Keratinocyte (primary cell): ENCODE results near the gene LELP1. TPM values are rescaled to one million over a fixed set of nuclear protein-coding genes. Genes with fewer than 3 reads are reported as not detected.

ENCODE experiments used
- DNase-seq: peaks from one replicate; pipeline ENCODE4 v3.0.0-alpha.2; 2011; ENCODE audit warnings: low read depth, missing footprints, low spot score
- FAIRE-seq: peaks from 2 replicates; lab custom pipeline; 2011; peaks lifted over from hg19 to GRCh38; lab: Jason Lieb, UNC
- H2AFZ ChIP-seq: 2 replicates; pipeline ENCODE4 v1.6.0; 2012; ENCODE audit warnings: low read length, control low read depth, inconsistent platforms; ENCODE audit not compliant: control insufficient read depth
- H3K27ac ChIP-seq: 2 replicates; pipeline ENCODE4 v1.5.1; 2011; ENCODE audit warnings: low read length; ENCODE audit not compliant: control insufficient read depth, insufficient read depth
- H3K27me3 ChIP-seq: 3 replicates; pipeline ENCODE4 v1.6.0; 2011; ENCODE audit warnings: low read length; ENCODE audit not compliant: control insufficient read depth, insufficient read depth; ENCODE audit errors: extremely low read depth
- H3K36me3 ChIP-seq, 2 experiments: 2 replicates in 1 of 2; 3 replicates in 1 of 2; pipeline ENCODE4 v1.5.1; 2011; ENCODE audit warnings: low read length in 2 of 2, mild to moderate bottlenecking in 1 of 2; ENCODE audit not compliant: control insufficient read depth in 2 of 2, insufficient read depth in 2 of 2; ENCODE audit errors: extremely low read depth in 1 of 2
- H3K4me1 ChIP-seq: 3 replicates; pipeline ENCODE4 v1.5.1; 2011; ENCODE audit warnings: low read length; ENCODE audit not compliant: control insufficient read depth, insufficient read depth; ENCODE audit errors: extremely low read depth
- H3K4me2 ChIP-seq: 3 replicates; pipeline ENCODE4 v1.6.0; 2011; ENCODE audit warnings: low read depth, low read length; ENCODE audit not compliant: control insufficient read depth, insufficient read depth; ENCODE audit errors: extremely low read depth
- H3K4me3 ChIP-seq, 3 experiments: fragments of 200-600 bp in 1 of 3; sonication (generic) in 1 of 3; 2 replicates in 2 of 3; 3 replicates in 1 of 3; pipeline ENCODE4 v1.5.1; 2011 to 2016; ENCODE audit warnings: low read length in 3 of 3, mild to moderate bottlenecking in 3 of 3, control low read depth in 2 of 3, inconsistent platforms in 1 of 3, low read depth in 1 of 3, mixed read lengths in 1 of 3, mixed run types in 1 of 3, moderate library complexity in 1 of 3; ENCODE audit not compliant: control insufficient read depth in 2 of 3, insufficient read depth in 2 of 3; ENCODE audit errors: extremely low read depth in 1 of 3
- H3K79me2 ChIP-seq: 2 replicates; pipeline ENCODE4 v1.6.0; 2012; ENCODE audit warnings: low read length; ENCODE audit not compliant: control insufficient read depth, insufficient read depth
- H3K9ac ChIP-seq: 3 replicates; pipeline ENCODE4 v1.6.0; 2011; ENCODE audit warnings: low read length; ENCODE audit not compliant: control insufficient read depth, insufficient read depth; ENCODE audit errors: extremely low read depth
- H3K9me1 ChIP-seq: 3 replicates; pipeline ENCODE4 v1.6.0; 2011; ENCODE audit warnings: low read length; ENCODE audit not compliant: control insufficient read depth, insufficient read depth; ENCODE audit errors: extremely low read depth
- H3K9me3 ChIP-seq: 2 replicates; pipeline ENCODE4 v1.5.1; 2012; ENCODE audit warnings: low read depth, low read length; ENCODE audit not compliant: control insufficient read depth
- H4K20me1 ChIP-seq: 3 replicates; pipeline ENCODE4 v1.6.0; 2011; ENCODE audit warnings: low read length; ENCODE audit not compliant: control insufficient read depth, insufficient read depth; ENCODE audit errors: extremely low read depth
- CTCF ChIP-seq, 3 experiments: IDR thresholded peaks in 1 of 3; conservative IDR thresholded peaks in 1 of 3; optimal IDR thresholded peaks in 1 of 3; 2 replicates in 2 of 3; 3 replicates in 1 of 3; pipeline versions ENCODE3 to v1.5.1; 2011; ENCODE audit warnings: low read length in 3 of 3, mild to moderate bottlenecking in 3 of 3, moderate library complexity in 2 of 3, control low read depth in 1 of 3, inconsistent platforms in 1 of 3; ENCODE audit not compliant: insufficient read depth in 2 of 3; ENCODE audit errors: extremely low read depth in 1 of 3
- EZH2 ChIP-seq: IDR thresholded peaks from one replicate; pipeline ENCODE4 v1.6.1; 2012; ENCODE audit warnings: inconsistent platforms, mild to moderate bottlenecking, low read length, moderate library complexity
- dilution Hi-C: fragments of 300-500 bp; cut with MboI; formaldehyde crosslinking; loops from one replicate; pipeline ENCODE4 v1.7.0; 2020; ENCODE audit warnings: low sequenced_read_pairs; ENCODE audit not compliant: extremely low pct_ligation_motif_present
- polyA plus RNA-seq, 5 experiments: library from polyadenylated mRNA; depleted of rRNA in 3 of 5; stranded (reverse) in 3 of 5; stranded (forward) in 1 of 5; unstranded in 1 of 5; fragments of >200 nt; gene quantifications; 1 replicate in 1 of 5; 2 replicates in 3 of 5; 3 replicates in 1 of 5; pipeline versions ENCODE4 v1.2.1 to v1.2.3, GENCODE V29; 2011 to 2012; ENCODE audit warnings: missing spikeins in 2 of 5, low read depth in 1 of 5, low replicate concordance in 1 of 5

LELP1 gene
- polyA plus RNA-seq, 1 donor (not counting 4 experiments of a cell fraction or from before 2014, with no cell fraction given) = not detected

DNA sequence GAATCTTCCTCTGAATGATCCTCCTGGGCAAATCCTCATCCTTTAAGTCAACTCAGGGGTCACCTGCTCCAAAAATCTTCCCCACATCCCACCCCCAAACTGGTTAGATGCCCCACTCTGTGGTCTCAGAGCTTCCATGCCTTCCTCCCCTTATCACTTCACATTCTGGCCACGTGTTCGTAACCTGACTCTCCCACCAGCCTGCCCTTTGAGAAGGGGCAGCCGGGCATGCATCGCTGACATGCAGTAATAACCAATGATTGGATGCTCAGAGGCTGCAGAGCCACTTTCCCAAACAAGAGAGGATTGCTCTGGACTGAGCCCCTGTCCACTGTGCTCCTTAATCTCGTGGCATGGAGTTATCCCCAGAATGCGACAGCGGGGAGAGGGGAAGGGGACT lies 7.0 kb downstream of the LELP1 start:
- H3K79me2 ChIP-seq = no peaks in the 10 kb centered on the region
- peaks cover 4% of the 10 kb centered on the region for H3K27me3 ChIP-seq
- H2AFZ ChIP-seq = no peak overlapping the region
- H3K4me3 ChIP-seq = no peak overlapping the region
- no peaks in the 10 kb centered on the region for H4K20me1 ChIP-seq
- no peaks in the 10 kb centered on the region for H3K4me1 ChIP-seq
- DNase-seq (no peak), FAIRE-seq (no peak)
- no peaks in the 10 kb centered on the region for H3K9me1 ChIP-seq
- no peaks in the 10 kb centered on the region for H3K9me3 ChIP-seq
- no peak overlapping the region for H3K4me2 ChIP-seq
- no peak for TF ChIP-seq CTCF (optimal IDR thresholded peaks at IDR 0.05 in 1 of 3, IDR thresholded peaks at IDR 0.05 in 1 of 3, conservative IDR thresholded peaks at IDR 0.05 in 1 of 3; ENCODE audit: extremely low read depth in 1 of 3, insufficient read depth in 2 of 3, low read length in 3 of 3)
- no peak for TF ChIP-seq EZH2
- no peak overlapping the region for H3K27ac ChIP-seq
- no peak overlapping the region for H3K9ac ChIP-seq
- dilution Hi-C loops = no loop called here
- H3K36me3 ChIP-seq = no peaks in the 10 kb centered on the region

DNA sequence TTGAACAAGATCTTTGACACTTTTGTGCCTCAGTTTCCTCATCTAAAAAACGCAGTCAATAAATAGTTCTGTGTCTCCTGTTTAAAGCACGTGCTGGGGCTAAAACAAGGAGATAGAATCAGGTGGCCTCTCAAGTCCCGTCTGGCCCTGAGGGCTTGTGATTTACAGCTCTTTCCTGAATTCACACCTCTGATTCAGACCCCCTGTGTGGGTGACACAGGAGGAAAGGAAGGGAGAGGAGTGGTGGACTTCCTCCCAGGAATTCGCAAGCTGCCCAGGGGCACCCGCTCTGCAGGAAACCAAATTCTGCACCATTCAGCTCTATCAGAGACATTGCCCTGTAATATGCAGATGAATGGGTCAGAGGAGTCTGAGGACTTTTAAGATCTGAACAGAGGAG lies 9.0 kb downstream of the LELP1 start:
- no peak overlapping the region for H3K27ac ChIP-seq
- no peak for TF ChIP-seq CTCF (optimal IDR thresholded peaks at IDR 0.05 in 1 of 3, IDR thresholded peaks at IDR 0.05 in 1 of 3, conservative IDR thresholded peaks at IDR 0.05 in 1 of 3; ENCODE audit: extremely low read depth in 1 of 3, insufficient read depth in 2 of 3, low read length in 3 of 3)
- TF ChIP-seq EZH2 = no peak
- no peaks in the 10 kb centered on the region for H4K20me1 ChIP-seq
- no peak overlapping the region for H3K4me3 ChIP-seq
- no peaks in the 10 kb centered on the region for H3K79me2 ChIP-seq
- no peak overlapping the region for H3K4me2 ChIP-seq
- H3K27me3 ChIP-seq = peaks cover 4% of the 10 kb centered on the region
- FAIRE-seq = no peak
- dilution Hi-C loops = no loop called here
- no peak overlapping the region for H3K9ac ChIP-seq
- H3K9me1 ChIP-seq = no peaks in the 10 kb centered on the region
- no peaks in the 10 kb centered on the region for H3K4me1 ChIP-seq
- no peak for DNase-seq
- no peaks in the 10 kb centered on the region for H3K36me3 ChIP-seq
- H3K9me3 ChIP-seq = no peaks in the 10 kb centered on the region
- H2AFZ ChIP-seq = no peak overlapping the region
